ENCODE results near the gene FCGR3A. TPM values are rescaled to one million over a fixed set of nuclear protein-coding genes. Genes with fewer than 3 reads are reported as not detected.

The FCGR3A gene
- total and polyA plus RNA-seq, 2 donors: 4.5 to 29.0 TPM

- Histone ChIP-seq H3K27ac (ENCODE audit: low read depth) (no peak overlapping the region), H3K4me3 (ENCODE audit: low read depth, low read length) (no peak overlapping the region), H3K4me1 (ENCODE audit: insufficient read depth) (no peaks in the 10 kb centered on the region), H3K36me3 (ENCODE audit: insufficient read depth) (no peaks in the 10 kb centered on the region)
- no peak for DNase-seq (ENCODE audit: extremely low spot score)
- WGBS: 48% methylated on average over 3 of the region's 3 CpGs
Measured at GRCh38 chr1:161494091-161494735, 55.4 kb downstream of the FCGR3A start.

- 72% methylated on average over 2 of the region's 2 CpGs for WGBS
- DNase-seq (ENCODE audit: extremely low spot score): no peak
- Histone ChIP-seq H3K4me3 (ENCODE audit: low read depth, low read length) (no peak overlapping the region), H3K4me1 (ENCODE audit: insufficient read depth) (no peaks in the 10 kb centered on the region), H3K36me3 (ENCODE audit: insufficient read depth) (no peaks in the 10 kb centered on the region), H3K27ac (ENCODE audit: low read depth) (no peak overlapping the region)
Measured at GRCh38 chr1:161492827-161493226, 56.8 kb downstream of the FCGR3A start.

Other genes with a start within 250 kb of the FCGR3A start
- 27.1 TPM for gene MPZ, start 239.8 kb downstream of the FCGR3A start, total RNA-seq
- 10.2 TPM for gene MPZ, start 239.8 kb downstream of the FCGR3A start, polyA plus RNA-seq
- gene SDHC, start 235.4 kb downstream of the FCGR3A start, total RNA-seq: 29.4 TPM
- 160 TPM for gene SDHC, start 235.4 kb downstream of the FCGR3A start, polyA plus RNA-seq
- gene CFAP126, start 181.9 kb downstream of the FCGR3A start, total RNA-seq: not detected
- gene CFAP126, start 181.9 kb downstream of the FCGR3A start, polyA plus RNA-seq: not detected
- 37.9 TPM for gene FCGR2A, start 44.4 kb downstream of the FCGR3A start, total RNA-seq
- 27.7 TPM for gene FCGR2A, start 44.4 kb downstream of the FCGR3A start, polyA plus RNA-seq
- gene HSPA6, start 25.3 kb downstream of the FCGR3A start, total RNA-seq: 1.2 TPM
- gene HSPA6, start 25.3 kb downstream of the FCGR3A start, polyA plus RNA-seq: 5.6 TPM
- gene FCGR3B, start 81.4 kb upstream of the FCGR3A start, total RNA-seq: 1.2 TPM
- gene FCGR3B, start 81.4 kb upstream of the FCGR3A start, polyA plus RNA-seq: 0.67 TPM
- 3.4 TPM for gene FCGR2B, start 113.3 kb upstream of the FCGR3A start, total RNA-seq
- gene FCGR2B, start 113.3 kb upstream of the FCGR3A start, polyA plus RNA-seq: 25.3 TPM
- gene FCRLA, start 157.4 kb upstream of the FCGR3A start, total RNA-seq: 0.48 TPM
- not detected for gene FCRLA, start 157.4 kb upstream of the FCGR3A start, polyA plus RNA-seq
- 3.6 TPM for gene FCRLB, start 171.7 kb upstream of the FCGR3A start, total RNA-seq
- 1.1 TPM for gene FCRLB, start 171.7 kb upstream of the FCGR3A start, polyA plus RNA-seq
- gene DUSP12, start 200.0 kb upstream of the FCGR3A start, total RNA-seq: 41.8 TPM
- 27.9 TPM for gene DUSP12, start 200.0 kb upstream of the FCGR3A start, polyA plus RNA-seq
- gene ATF6, start 216.5 kb upstream of the FCGR3A start, total RNA-seq: 39.4 TPM
- 13.0 TPM for gene ATF6, start 216.5 kb upstream of the FCGR3A start, polyA plus RNA-seq

Data from urinary bladder (tissue), 4 donors.